Measurements from ENCODE around the gene NIPBL. TPM values are rescaled to one million over a fixed set of nuclear protein-coding genes. Genes with fewer than 3 reads are reported as not detected.
"Not testable (repeated sequence)": the region's sequence is repeated elsewhere in the genome, so short reads cannot be mapped to it uniquely, and the experiment has no call there.

NIPBL gene
- total RNA-seq, 2 experiments from 2014 or later: 54.1 to 55.9 TPM

DNA sequence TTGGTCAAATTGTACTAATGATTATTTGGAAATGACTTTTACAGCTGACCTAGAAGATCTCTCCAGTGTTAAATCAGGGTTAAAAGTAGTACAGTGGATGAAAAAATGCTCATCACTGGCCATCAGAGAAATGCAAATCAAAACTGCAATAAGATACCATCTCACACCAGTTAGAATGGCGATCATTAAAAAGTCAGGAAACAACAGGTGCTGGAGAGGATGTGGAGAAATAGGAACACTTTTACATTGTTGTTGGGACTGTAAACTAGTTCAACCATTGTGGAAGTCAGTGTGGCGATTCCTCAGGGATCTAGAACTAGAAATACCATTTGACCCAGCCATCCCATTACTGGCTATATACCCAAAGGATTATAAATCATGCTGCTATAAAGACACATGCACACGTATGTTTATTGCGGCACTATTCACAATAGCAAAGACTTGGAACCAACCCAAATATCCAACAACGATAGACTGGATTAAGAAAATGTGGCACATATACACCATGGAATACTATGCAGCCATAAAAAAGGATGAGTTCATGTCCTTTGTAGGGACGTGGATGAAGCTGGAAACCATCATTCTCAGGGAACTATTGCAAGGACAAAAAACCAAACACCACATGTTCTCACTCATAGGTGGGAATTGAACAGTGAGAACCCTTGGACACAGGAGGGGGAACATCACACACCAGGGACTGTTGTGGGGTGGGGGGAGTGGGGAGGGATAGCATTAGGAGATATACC is 15.7 kb downstream of the NIPBL start:
- H3K27me3 Mint-ChIP-seq (ENCODE audit: low read depth); ATAC-seq; H3K4me3 Mint-ChIP-seq; DNase-seq; H3K9me3 Mint-ChIP-seq (ENCODE audit: insufficient read depth); POLR2A ChIA-PET; CTCF ChIA-PET; H3K27ac Mint-ChIP-seq: not testable (repeated sequence)
- H3K4me1 Mint-ChIP-seq (ENCODE audit: low read depth): peaks cover 26% of the 10 kb centered on the region
- H3K36me3 Mint-ChIP-seq (ENCODE audit: low read depth): peaks cover 35% of the 10 kb centered on the region

DNA sequence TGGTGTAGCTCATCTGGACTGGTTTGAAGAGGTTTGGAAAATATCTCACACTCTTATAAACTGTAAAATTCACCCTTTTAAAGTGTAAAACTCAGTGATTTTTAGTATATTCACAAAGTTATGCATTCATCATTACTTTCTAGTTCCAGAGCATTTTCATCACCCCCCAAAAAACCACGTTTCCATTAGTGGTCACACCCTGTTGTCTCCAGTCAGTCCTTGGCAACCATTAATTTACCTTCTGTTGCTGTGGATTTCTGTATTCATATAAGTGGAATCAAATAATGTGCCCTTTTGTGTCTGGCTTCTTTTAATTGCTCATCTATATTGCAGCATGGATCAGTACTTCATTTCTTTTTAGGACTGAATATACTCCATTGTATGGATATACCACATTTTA is 18.4 kb downstream of the NIPBL start:
- no peak overlapping the region for H3K27ac Mint-ChIP-seq
- H3K9me3 Mint-ChIP-seq (ENCODE audit: insufficient read depth): no peaks in the 10 kb centered on the region
- DNase-seq: no peak
- POLR2A ChIA-PET: interaction anchor here (1.7 kb wide), 1 partner anchor 19 kb away, joined by 5 read pairs; no protein-coding TSS in a partner anchor
- no peaks in the 10 kb centered on the region for H3K27me3 Mint-ChIP-seq (ENCODE audit: low read depth)
- H3K4me3 Mint-ChIP-seq: no peak overlapping the region
- CTCF ChIA-PET: interaction anchor here (0.9 kb wide), 1 partner anchor 16 kb away, joined by 3 read pairs; no protein-coding TSS in a partner anchor
- peaks cover 28% of the 10 kb centered on the region for H3K36me3 Mint-ChIP-seq (ENCODE audit: low read depth)
- peaks cover 7% of the 10 kb centered on the region for H3K4me1 Mint-ChIP-seq (ENCODE audit: low read depth)
- peak; percentile 23 for ATAC-seq

DNA sequence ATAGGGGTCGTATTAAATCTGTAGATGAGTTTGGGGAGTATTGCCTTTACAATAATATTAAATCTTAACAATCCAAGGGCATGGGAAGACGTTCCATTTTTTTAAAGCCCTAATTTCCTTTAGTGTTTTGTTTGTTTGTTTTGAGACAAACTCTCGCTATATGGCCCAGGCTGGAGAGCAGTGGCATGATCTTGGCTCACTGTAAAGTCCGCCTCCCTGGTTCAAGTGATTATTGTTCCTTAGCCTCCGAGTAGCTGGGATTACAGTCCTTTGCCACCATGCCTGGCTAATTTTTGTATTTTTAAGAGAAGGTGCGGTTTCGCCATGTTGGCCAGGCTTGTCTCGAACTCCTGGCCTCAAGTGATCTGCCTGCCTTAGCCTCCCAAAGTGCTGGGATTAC is 19.9 kb downstream of the NIPBL start:
- peaks cover 7% of the 10 kb centered on the region for H3K4me1 Mint-ChIP-seq (ENCODE audit: low read depth)
- ChIA-PET POLR2A (no interaction called here), CTCF (no interaction called here)
- no peak overlapping the region for H3K27ac Mint-ChIP-seq
- H3K9me3 Mint-ChIP-seq (ENCODE audit: insufficient read depth): no peaks in the 10 kb centered on the region
- H3K27me3 Mint-ChIP-seq (ENCODE audit: low read depth): no peaks in the 10 kb centered on the region
- H3K4me3 Mint-ChIP-seq: no peak overlapping the region
- DNase-seq (no peak), ATAC-seq (no peak)
- H3K36me3 Mint-ChIP-seq (ENCODE audit: low read depth): peaks cover 24% of the 10 kb centered on the region

DNA sequence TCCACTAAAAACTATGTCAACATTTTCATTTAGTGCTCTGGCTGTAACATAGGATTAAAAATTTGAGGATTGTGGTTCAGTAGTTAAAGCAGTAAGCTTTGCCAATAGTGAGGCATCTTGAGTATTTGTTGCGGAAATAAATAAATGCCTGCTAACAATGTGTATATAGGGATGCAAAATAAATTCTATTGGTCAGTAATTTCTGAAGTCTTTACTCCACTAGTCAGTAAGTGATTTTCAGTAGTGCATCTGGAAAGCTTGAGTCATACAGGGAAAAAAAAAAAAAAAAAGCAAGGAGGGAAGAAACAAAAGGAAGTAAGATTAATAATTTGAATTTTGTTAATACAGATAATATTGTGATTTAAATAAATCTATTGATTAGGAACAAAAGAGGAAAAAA is 21.0 kb downstream of the NIPBL start:
- no peak overlapping the region for H3K4me3 Mint-ChIP-seq
- ATAC-seq: no peak
- peaks cover 15% of the 10 kb centered on the region for H3K4me1 Mint-ChIP-seq (ENCODE audit: low read depth)
- peaks cover 9% of the 10 kb centered on the region for H3K9me3 Mint-ChIP-seq (ENCODE audit: insufficient read depth)
- H3K36me3 Mint-ChIP-seq (ENCODE audit: low read depth): peaks cover 24% of the 10 kb centered on the region
- H3K27me3 Mint-ChIP-seq (ENCODE audit: low read depth): no peaks in the 10 kb centered on the region
- POLR2A ChIA-PET: no interaction called here
- CTCF ChIA-PET: no interaction called here
- H3K27ac Mint-ChIP-seq: no peak overlapping the region
- DNase-seq: no peak

DNA sequence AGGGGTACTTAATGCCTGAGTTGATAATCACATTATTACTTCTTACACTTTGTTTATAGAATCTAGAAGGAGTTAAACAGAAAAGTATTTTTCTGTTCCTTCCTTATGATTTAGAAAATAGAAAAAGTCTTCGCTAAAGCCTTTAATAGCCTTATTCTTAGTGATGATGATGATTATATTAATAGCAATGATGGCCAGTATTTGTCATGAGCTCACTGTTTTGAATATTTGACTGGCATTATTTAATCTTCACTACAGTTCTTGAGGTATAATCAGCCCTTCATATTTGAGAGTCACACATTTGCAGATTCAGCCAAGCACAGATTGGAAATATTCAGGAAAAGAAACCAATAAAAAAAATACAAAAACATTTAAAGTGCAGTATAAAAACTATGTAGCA is 23.3 kb downstream of the NIPBL start:
- Mint-ChIP-seq H3K27me3 (ENCODE audit: low read depth) (no peaks in the 10 kb centered on the region), H3K27ac (no peak overlapping the region)
- CTCF ChIA-PET: no interaction called here

DNA sequence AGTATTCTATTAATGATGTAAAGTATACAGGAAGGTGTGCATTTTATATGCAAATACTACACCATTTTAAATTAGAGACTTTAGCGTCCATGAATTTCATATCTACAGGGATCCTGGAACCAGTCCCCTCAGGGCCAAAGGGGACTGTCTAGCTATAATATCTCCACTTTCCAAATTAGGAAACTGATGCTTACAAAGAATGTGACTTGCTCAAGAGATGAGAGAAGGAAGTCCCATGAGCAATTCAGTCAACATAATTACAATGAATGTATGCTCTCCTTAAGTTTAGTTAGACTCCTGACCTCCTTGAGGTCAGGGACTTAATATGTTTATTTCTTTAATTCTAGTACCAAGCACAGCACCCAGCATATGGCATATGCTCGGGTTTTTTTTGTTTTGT is 23.7 kb downstream of the NIPBL start:
- ATAC-seq (no peak), DNase-seq (no peak)
- Mint-ChIP-seq H3K9me3 (ENCODE audit: insufficient read depth) (peaks cover 19% of the 10 kb centered on the region), H3K27ac (no peak overlapping the region), H3K36me3 (ENCODE audit: low read depth) (peaks cover 32% of the 10 kb centered on the region), H3K27me3 (ENCODE audit: low read depth) (no peaks in the 10 kb centered on the region), H3K4me1 (ENCODE audit: low read depth) (peaks cover 31% of the 10 kb centered on the region), H3K4me3 (no peak overlapping the region)
- CTCF ChIA-PET: no interaction called here
- POLR2A ChIA-PET: no interaction called here

More for the DNA sequence above, 23.3 kb downstream of the NIPBL start:
- H3K4me3 Mint-ChIP-seq: no peak overlapping the region
- DNase-seq: no peak
- H3K4me1 Mint-ChIP-seq (ENCODE audit: low read depth): peaks cover 28% of the 10 kb centered on the region
- H3K36me3 Mint-ChIP-seq (ENCODE audit: low read depth): peaks cover 29% of the 10 kb centered on the region
- ATAC-seq: no peak
- peaks cover 16% of the 10 kb centered on the region for H3K9me3 Mint-ChIP-seq (ENCODE audit: insufficient read depth)
- POLR2A ChIA-PET: no interaction called here

DNA sequence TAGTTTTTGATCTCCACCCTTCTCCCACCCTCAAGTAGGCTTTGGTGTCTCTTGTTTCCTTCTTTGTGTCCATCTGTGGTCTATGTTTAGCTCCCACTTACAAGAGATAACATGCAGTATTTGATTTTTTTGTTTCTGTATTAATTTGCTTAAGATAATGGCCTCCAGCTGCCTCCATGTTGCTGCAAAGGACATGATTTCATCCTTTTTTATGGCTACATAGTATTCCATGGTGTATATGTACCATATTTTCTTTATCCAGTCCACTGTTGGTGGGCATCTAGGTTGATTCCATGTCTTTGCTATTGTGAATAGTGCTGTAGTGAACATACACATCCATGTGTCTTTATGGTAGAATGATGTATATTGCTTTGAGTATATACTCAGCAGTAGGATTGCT is 24.5 kb downstream of the NIPBL start:
- DNase-seq; H3K4me3 Mint-ChIP-seq; POLR2A ChIA-PET; ATAC-seq; H3K27me3 Mint-ChIP-seq (ENCODE audit: low read depth); H3K27ac Mint-ChIP-seq; CTCF ChIA-PET: not testable (repeated sequence)
- Mint-ChIP-seq H3K36me3 (ENCODE audit: low read depth) (peaks cover 31% of the 10 kb centered on the region), H3K9me3 (ENCODE audit: insufficient read depth) (peaks cover 20% of the 10 kb centered on the region), H3K4me1 (ENCODE audit: low read depth) (peaks cover 31% of the 10 kb centered on the region)

DNA sequence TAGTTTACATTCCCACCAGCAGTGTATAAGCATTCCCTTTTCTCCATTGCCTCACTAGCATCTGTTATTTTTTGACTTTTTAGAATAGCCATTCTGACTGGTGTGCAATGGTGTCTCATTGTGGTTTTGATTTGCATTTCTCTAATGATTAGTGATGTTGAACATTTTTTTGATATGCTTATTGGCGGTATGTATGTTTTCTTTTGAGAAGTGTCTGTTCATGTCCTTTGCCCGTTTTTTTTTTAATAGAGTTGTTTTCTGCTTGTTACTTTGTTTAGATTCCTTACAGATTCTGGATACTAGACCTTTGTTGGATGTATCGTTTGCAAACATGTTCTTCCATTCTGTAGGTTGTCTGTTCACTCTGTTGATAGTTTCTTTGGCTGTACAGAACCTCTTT is 25.3 kb downstream of the NIPBL start:
- ChIA-PET POLR2A (no interaction called here), CTCF (no interaction called here)
- DNase-seq: no peak
- H3K27ac Mint-ChIP-seq: no peak overlapping the region
- H3K4me1 Mint-ChIP-seq (ENCODE audit: low read depth): peaks cover 29% of the 10 kb centered on the region
- peaks cover 29% of the 10 kb centered on the region for H3K36me3 Mint-ChIP-seq (ENCODE audit: low read depth)
- peaks cover 20% of the 10 kb centered on the region for H3K9me3 Mint-ChIP-seq (ENCODE audit: insufficient read depth)
- no peak overlapping the region for H3K4me3 Mint-ChIP-seq
- no peak for ATAC-seq
- H3K27me3 Mint-ChIP-seq (ENCODE audit: low read depth): no peaks in the 10 kb centered on the region

DNA sequence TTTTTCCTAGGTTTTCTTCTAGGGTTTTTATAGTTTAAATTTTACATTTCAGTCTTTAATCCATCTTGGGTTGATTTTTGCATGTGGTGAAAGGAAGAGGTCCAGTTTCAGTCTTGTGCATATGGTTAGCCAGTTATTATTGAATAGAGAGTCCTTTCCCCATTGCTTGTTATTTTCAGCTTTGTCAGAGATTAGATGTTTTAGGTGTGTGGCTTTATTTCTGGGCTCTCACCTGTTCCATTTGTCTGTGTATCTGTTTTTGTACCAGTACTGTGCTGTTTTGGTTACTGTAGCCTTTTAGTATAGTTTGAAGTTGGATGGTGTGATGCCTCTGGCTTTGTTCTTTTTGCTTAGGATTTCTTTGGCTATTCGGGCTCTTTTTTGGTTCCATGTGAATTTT is 25.8 kb downstream of the NIPBL start:
- peaks cover 20% of the 10 kb centered on the region for H3K9me3 Mint-ChIP-seq (ENCODE audit: insufficient read depth)
- no peaks in the 10 kb centered on the region for H3K27me3 Mint-ChIP-seq (ENCODE audit: low read depth)
- H3K27ac Mint-ChIP-seq: no peak overlapping the region
- H3K4me1 Mint-ChIP-seq (ENCODE audit: low read depth): peaks cover 29% of the 10 kb centered on the region
- ATAC-seq (no peak), DNase-seq (no peak)
- CTCF ChIA-PET: no interaction called here
- POLR2A ChIA-PET: no interaction called here
- H3K36me3 Mint-ChIP-seq (ENCODE audit: low read depth): peaks cover 29% of the 10 kb centered on the region
- H3K4me3 Mint-ChIP-seq: no peak overlapping the region

DNA sequence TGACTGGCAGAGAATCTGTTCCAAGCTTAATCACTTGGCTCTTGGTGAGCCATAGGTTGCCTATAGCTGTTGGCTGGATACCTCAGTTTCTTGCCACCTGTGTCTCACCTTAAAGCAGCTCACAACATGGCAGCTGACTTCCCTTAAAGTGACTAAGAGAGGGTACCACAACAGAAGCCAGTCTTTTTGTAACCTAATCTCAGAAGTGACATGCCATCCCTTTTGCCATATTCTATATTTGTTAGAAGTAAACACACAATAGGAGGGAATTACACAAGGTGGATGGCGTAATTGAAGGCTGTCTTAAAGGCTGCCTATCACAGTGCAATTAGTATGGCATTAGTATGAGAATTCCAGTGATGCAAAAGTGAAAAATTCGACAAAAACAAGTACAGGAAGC is 28.1 kb downstream of the NIPBL start:
- peak overlapping the region; percentile 26 for H3K27ac Mint-ChIP-seq
- ATAC-seq (no peak), DNase-seq (no peak)
- H3K9me3 Mint-ChIP-seq (ENCODE audit: insufficient read depth): peaks cover 20% of the 10 kb centered on the region
- no peaks in the 10 kb centered on the region for H3K27me3 Mint-ChIP-seq (ENCODE audit: low read depth)
- H3K4me1 Mint-ChIP-seq (ENCODE audit: low read depth): peaks cover 40% of the 10 kb centered on the region
- ChIA-PET CTCF (no interaction called here), POLR2A (no interaction called here)
- peaks cover 29% of the 10 kb centered on the region for H3K36me3 Mint-ChIP-seq (ENCODE audit: low read depth)
- H3K4me3 Mint-ChIP-seq: no peak overlapping the region

DNA sequence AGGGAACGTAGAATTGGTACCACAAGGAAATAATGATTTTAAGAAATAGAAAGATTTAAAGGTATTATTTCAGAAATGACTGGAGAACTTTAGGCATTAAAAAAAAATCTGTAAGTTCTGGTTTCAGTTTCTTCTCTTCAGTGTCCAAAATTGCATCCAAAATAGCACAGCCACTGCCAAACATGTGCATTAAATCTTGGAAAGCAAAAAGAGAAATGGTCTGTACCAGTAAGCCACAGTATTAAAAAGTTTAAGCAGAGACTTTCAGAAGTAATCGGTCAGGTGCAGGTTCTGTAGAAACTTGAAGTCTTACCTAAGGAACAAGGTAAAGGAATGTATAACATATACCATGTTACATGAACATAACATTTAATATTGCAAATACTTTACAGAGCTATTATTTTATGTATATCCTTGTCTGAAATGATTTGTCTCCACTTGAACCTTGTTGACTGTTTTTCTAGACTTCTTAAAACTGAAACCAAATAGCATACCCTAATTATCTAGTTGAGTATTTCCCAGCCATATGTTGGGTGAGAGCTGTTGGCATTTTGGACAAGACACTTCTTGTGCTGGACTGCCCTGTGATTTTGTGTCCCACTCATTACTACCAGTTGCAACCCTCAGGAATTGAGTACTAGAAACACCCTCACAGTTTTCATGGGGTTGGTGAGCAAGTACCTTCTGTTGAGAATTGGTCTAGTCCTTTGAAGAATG is 32.1 kb downstream of the NIPBL start:
- Mint-ChIP-seq H3K27me3 (ENCODE audit: low read depth) (no peaks in the 10 kb centered on the region), H3K27ac (no peak overlapping the region), H3K4me3 (no peak overlapping the region), H3K9me3 (ENCODE audit: insufficient read depth) (peaks cover 4% of the 10 kb centered on the region), H3K4me1 (ENCODE audit: low read depth) (peaks cover 26% of the 10 kb centered on the region), H3K36me3 (ENCODE audit: low read depth) (peaks cover 9% of the 10 kb centered on the region)
- ATAC-seq (no peak), DNase-seq (no peak)
- CTCF ChIA-PET: no interaction called here
- POLR2A ChIA-PET: interaction anchor here (1.1 kb wide), 1 partner anchor 32 kb away, joined by 3 read pairs; the partner anchor contains the start of gene NIPBL

DNA sequence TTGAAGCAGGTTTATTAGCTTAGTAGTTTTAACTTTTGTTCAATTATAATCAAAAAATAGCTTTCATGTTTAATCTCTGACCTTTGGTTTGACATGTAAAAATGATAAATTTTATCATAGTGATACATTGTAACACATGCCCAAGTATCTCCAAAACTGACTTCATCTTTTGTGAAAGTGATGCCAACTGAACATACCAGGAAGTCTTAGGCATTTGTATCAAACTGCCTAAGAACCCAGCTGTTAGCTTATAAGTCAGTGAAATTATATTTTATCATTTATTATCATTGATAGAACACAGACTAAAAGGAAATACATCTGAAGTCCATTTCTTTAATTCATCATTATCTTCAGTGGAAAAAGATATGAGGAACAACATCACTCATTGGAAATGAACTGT is 39.1 kb downstream of the NIPBL start:
- CTCF ChIA-PET: no interaction called here
- H3K4me3 Mint-ChIP-seq: no peak overlapping the region
- ATAC-seq: no peak

More for the DNA sequence above, 39.1 kb downstream of the NIPBL start:
- Mint-ChIP-seq H3K27me3 (ENCODE audit: low read depth) (no peaks in the 10 kb centered on the region), H3K4me1 (ENCODE audit: low read depth) (peaks cover 4% of the 10 kb centered on the region), H3K9me3 (ENCODE audit: insufficient read depth) (no peaks in the 10 kb centered on the region), H3K27ac (no peak overlapping the region), H3K36me3 (ENCODE audit: low read depth) (peaks cover 11% of the 10 kb centered on the region)
- no peak for DNase-seq
- POLR2A ChIA-PET: no interaction called here
